Measurements from ENCODE around the gene METTL24.

METTL24 gene

DNA sequence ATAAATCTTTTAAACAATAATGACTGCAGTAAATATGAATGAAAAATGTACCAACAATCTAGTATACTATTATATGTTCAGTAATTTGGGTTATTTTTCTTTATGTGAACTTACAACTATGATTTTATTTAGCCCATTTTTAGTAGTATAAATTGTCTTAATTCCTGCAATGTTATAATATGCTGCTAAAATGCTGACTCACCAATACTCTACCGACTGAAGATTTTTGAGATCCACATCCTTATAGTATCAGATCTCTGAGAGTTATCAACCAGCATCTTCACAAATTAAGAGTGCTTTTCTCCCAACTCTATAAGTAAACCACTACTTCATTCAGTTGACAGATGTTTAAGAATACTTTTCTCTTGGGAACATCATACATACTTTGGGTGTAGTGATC lies 161.3 kb downstream of the METTL24 start:
- DNase-seq (ENCODE audit: low read depth, low spot score), result no peak

DNA sequence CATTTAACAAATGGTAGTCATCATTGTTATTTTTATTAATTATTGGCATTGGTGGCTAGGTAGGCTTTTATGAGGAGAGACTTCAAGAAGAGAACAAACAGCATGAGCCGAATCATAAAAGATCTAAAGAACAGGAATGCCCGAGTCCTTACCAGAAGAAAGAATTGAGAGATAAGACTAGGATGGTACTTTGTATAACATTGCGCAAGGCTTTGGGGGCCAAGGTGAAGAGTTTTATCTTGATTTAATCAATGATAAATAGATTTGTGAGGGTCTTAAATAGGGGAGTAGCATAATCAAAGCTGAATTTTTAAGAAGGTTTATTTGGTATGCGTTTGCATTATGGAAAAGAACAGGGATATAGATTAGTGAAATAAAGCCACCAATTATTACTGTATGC lies 162.5 kb downstream of the METTL24 start:
- no peak for DNase-seq (ENCODE audit: low read depth, low spot score)

Data from smooth muscle cell of the brain vasculature (primary cell).